GM12878 (cell line): ENCODE data around the gene OSTC. TPM values are rescaled to one million over a fixed set of nuclear protein-coding genes. Genes with fewer than 3 reads are reported as not detected.

Experiments used
- ATAC-seq: fragments of 200-7000 bp; cut with Tn5 transposase; 3 replicates; pipeline ENCODE4 v1.9.1; 2020; ENCODE audit warnings: mild to moderate bottlenecking, moderate library complexity
- BruUV-seq: library from RNA; stranded (reverse); fragments of 400-500 nt; replicated peaks from 2 replicates; lab custom pipeline; 2021; lab: Mats Ljungman, UMichigan
- CTCF ChIA-PET: fragments of 300-600 bp; sonication (Branson Sonifier 250); formaldehyde crosslinking; extraction: SDS; loops from one replicate; lab custom pipeline; 2021; ENCODE audit warnings: inconsistent platforms; lab: Yijun Ruan, JAX
- POLR2A ChIA-PET: fragments of 350-600 bp; formaldehyde crosslinking; extraction: SDS; loops from one replicate; lab custom pipeline; 2021; ENCODE audit warnings: inconsistent platforms; lab: Charles Lee
- RAD21 ChIA-PET: fragments of 300-600 bp; sonication (Branson Sonifier 250); formaldehyde crosslinking; loops from one replicate; lab custom pipeline; 2023; ENCODE audit warnings: antibody characterized with exemption; ENCODE audit not compliant: unreplicated experiment; lab: Charles Lee
- SMC1A ChIA-PET: fragments of 300-600 bp; sonication (Branson Sonifier 250); formaldehyde crosslinking; loops from one replicate; lab custom pipeline; 2023; ENCODE audit not compliant: unreplicated experiment, uncharacterized antibody; lab: Charles Lee
- DNase-seq: peaks from one replicate; pipeline ENCODE4 v3.0.0-alpha.2; 2011; ENCODE audit warnings: low read depth, low spot score
- FAIRE-seq: peaks from 3 replicates; lab custom pipeline; 2011; peaks lifted over from hg19 to GRCh38; lab: Jason Lieb, UNC
- H2AFZ ChIP-seq: 2 replicates; pipeline ENCODE4 v1.6.0; 2011; ENCODE audit warnings: low read depth, low read length, control low read depth; ENCODE audit not compliant: control insufficient read depth
- H3K27ac ChIP-seq: 2 replicates; pipeline ENCODE4 v1.5.1; 2011; ENCODE audit warnings: control low read depth; ENCODE audit not compliant: control insufficient read depth, insufficient read depth
- H3K27me3 ChIP-seq, 2 experiments: replicated peaks in 1 of 2; 2 replicates each; pipeline versions ENCODE4 v1.6.0 to v1.6.1; 2011; ENCODE audit warnings: low read length in 1 of 2; ENCODE audit not compliant: control insufficient read depth in 2 of 2, insufficient read depth in 2 of 2
- H3K36me3 ChIP-seq, 2 experiments: 2 replicates each; pipeline ENCODE4 v1.5.1; 2011; ENCODE audit warnings: low read length in 1 of 2; ENCODE audit not compliant: control insufficient read depth in 2 of 2, insufficient read depth in 2 of 2
- H3K4me1 ChIP-seq: 2 replicates; pipeline ENCODE4 v1.6.1; 2011; ENCODE audit warnings: mild to moderate bottlenecking, low read length, moderate library complexity, mixed read lengths; ENCODE audit not compliant: control insufficient read depth, insufficient read depth
- H3K4me2 ChIP-seq: 2 replicates; pipeline ENCODE4 v1.6.0; 2011; ENCODE audit warnings: control low read depth; ENCODE audit not compliant: control insufficient read depth, insufficient read depth
- H3K4me3 ChIP-seq: fragments of 200-600 bp; sonication (generic); 2 replicates; pipeline ENCODE4 v1.5.1; 2016
- H3K79me2 ChIP-seq: 2 replicates; pipeline ENCODE4 v1.6.0; 2011; ENCODE audit warnings: low read length; ENCODE audit not compliant: control insufficient read depth, insufficient read depth
- H3K9ac ChIP-seq: 2 replicates; pipeline ENCODE4 v1.8.0; 2011; ENCODE audit warnings: low read length, control low read depth, mixed read lengths; ENCODE audit not compliant: control insufficient read depth, insufficient read depth
- H3K9me3 ChIP-seq: replicated peaks from 3 replicates; pipeline ENCODE4 v1.5.1; 2011; ENCODE audit warnings: mild to moderate bottlenecking, low read length; ENCODE audit not compliant: control insufficient read depth, insufficient read depth
- H4K20me1 ChIP-seq: 2 replicates; pipeline ENCODE4 v1.6.0; 2011; ENCODE audit not compliant: control insufficient read depth, insufficient read depth
- BACH1 ChIP-seq: fragments of 450-650 bp; IDR thresholded peaks from 2 replicates; pipeline ENCODE4 v1.6.1; 2017; ENCODE audit warnings: mild to moderate bottlenecking, borderline replicate concordance
- CHD4 ChIP-seq: fragments of 200-600 bp; sonication (generic); IDR thresholded peaks from 2 replicates; pipeline ENCODE4 v1.6.1; 2016; ENCODE audit warnings: mild to moderate bottlenecking
- POLR2AphosphoS5 ChIP-seq: IDR thresholded peaks from 2 replicates; pipeline ENCODE4 v1.6.1; 2011; ENCODE audit warnings: mild to moderate bottlenecking, low read length, inconsistent platforms
- SMC3 ChIP-seq: IDR thresholded peaks from 2 replicates; pipeline ENCODE4 v1.6.1; 2011; ENCODE audit warnings: low read length, improper control_type of control experiment, borderline replicate concordance
- WGBS: methylation state at CpG from one replicate; pipeline ENCODE4 v1.1.6; 2016; ENCODE audit warnings: low lambda C conversion rate; ENCODE audit not compliant: insufficient replicate concordance, insufficient coverage; ENCODE audit errors: missing lambda C conversion rate; 5-methylcytosine and 5-hydroxymethylcytosine counted together
- in situ Hi-C: fragments of 300-500 bp; cut with MboI; formaldehyde crosslinking; loops from 9 replicates; pipeline ENCODE4 v1.14.3; 2018; ENCODE audit warnings: mixed read lengths
- intact Hi-C: fragments of 100-400 bp; cut with micrococcal nuclease; formaldehyde crosslinking; loops from one replicate; pipeline ENCODE4 v1.14.2; 2022; ENCODE audit not compliant: unreplicated experiment
- polyA plus RNA-seq, 11 experiments: library from polyadenylated mRNA; depleted of rRNA in 4 of 11; unstranded in 6 of 11; stranded (reverse) in 5 of 11; fragments of >200 nt; fragmentation: Nextera tagmentation in 4 of 11; fragmentation: Illumina TruSeq in 1 of 11; extraction: Ambion mirVana in 4 of 11; extraction: Trizol in 1 of 11; gene quantifications; 1 replicate in 1 of 11; 2 replicates in 10 of 11; pipeline versions ENCODE4 v1.2.1 to v1.2.3, GENCODE V29; 2011 to 2016; ENCODE audit warnings: inconsistent platforms in 2 of 11, missing spikeins in 2 of 11, low read depth in 1 of 11
- total RNA-seq, 4 experiments: library from RNA; depleted of rRNA in 3 of 4; stranded (reverse); fragments of >200 nt in 3 of 4; fragmentation: Illumina TruSeq in 1 of 4; extraction: Trizol in 1 of 4; gene quantifications; 2 replicates each; pipeline versions ENCODE4 v1.2.1 to v1.2.3, GENCODE V29; 2013 to 2021

OSTC gene
- total and polyA plus RNA-seq, 10 of the 15 experiments (the other 5 are each of a cell fraction or from before 2014, with no cell fraction given), result 106 to 681 (median 181) TPM

- H3K79me2 ChIP-seq, result peaks cover 48% of the 10 kb centered on the region
- ChIA-PET POLR2A (interaction anchor here (1.3 to 1.5 kb wide), 2 partner anchors 9 to 17 kb away, joined by 3 read pairs; no protein-coding TSS in a partner anchor), SMC1A (interaction anchor here (1.7 kb wide), 1 partner anchor 24 kb away, joined by 5 read pairs; no protein-coding TSS in a partner anchor), RAD21 (no interaction called here)
- no peaks in the 10 kb centered on the region for H3K9me3 ChIP-seq
- ATAC-seq (no peak), DNase-seq (no peak), FAIRE-seq (no peak)
- H3K9ac ChIP-seq, result peak overlapping the region; percentile 42; the same call in 1 of the 2 replicates
- WGBS, result 93% methylated on average over 5 of the region's 5 CpGs
- no peaks in the 10 kb centered on the region for H3K27me3 ChIP-seq
- H3K36me3 ChIP-seq, result peaks cover 9 to 44% of the 10 kb centered on the region in 2 experiments
- peak overlapping the region; percentile 87 for H3K4me2 ChIP-seq
- peak overlapping the region; percentile 11; the same call in 1 of the 2 replicates for H3K27ac ChIP-seq
- H2AFZ ChIP-seq, result no peak overlapping the region
- H3K4me3 ChIP-seq, result peak overlapping the region; percentile 92
- peaks cover 8% of the 10 kb centered on the region; the same call in 1 of the 2 replicates for H3K4me1 ChIP-seq
- H4K20me1 ChIP-seq, result peaks cover 4% of the 10 kb centered on the region; the same call in 1 of the 2 replicates
- TF ChIP-seq SMC3, result no peak
- peak; percentile 29; the same call in 1 of the 2 replicates for TF ChIP-seq BACH1
- TF ChIP-seq, all 136 proteins: peak for 1
- BruUV-seq, result no TSS peak
- intact Hi-C loops, result loop anchor here (5.0 kb wide), 1 partner anchor 1574 kb away; the partner anchor contains the start of gene ELOVL6
- CTCF ChIA-PET, result interaction anchor here (0.9 to 1.0 kb wide), 2 partner anchors 16 to 604 kb away, joined by 3 to 4 read pairs; no protein-coding TSS in a partner anchor
- in situ Hi-C loops, result no loop called here
These were observed 27.6 kb upstream of the OSTC start for GRCh38 chr4:108622828-108623227.

DNA sequence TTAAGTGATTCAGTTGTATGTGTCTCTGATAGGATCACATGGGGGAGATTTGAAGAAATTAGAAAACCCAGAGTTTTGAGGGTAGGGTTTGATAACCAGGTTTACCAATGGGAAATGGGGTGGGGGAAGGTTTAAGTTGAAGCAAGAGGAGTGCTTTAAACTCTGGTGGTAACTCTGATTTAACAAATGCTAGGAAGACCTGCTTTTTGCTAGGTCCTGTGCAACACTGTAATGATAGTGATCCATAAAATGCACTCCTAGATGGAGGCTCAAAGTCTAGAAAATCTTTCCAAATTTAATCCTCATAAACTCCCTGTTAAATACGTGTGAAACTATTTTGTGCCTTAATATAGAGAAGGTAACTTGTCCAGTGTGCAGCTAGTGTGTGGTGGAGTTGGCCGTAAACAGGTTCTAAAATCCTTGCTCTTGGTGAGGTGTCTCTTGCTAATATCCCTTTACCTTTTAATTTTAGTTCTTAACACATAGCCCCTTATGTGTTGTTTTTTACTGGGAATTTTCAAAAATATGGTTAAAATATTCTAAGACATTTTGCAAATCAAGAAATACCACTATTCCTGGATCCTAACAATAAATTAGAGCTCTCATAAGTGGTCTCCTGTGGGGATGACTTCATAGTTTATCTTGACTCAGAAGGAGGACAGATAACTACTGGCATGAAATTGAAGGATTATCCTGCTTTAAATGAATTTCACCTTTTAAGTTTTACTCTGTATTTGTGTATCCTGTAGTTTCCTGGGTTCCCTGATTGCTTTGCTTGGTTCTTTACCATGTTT is 25.9 kb upstream of the OSTC start:
- POLR2A ChIA-PET, result interaction anchor here (1.3 to 1.5 kb wide), 2 partner anchors 8 to 15 kb away, joined by 3 read pairs; no protein-coding TSS in a partner anchor

More for the DNA sequence above, 25.9 kb upstream of the OSTC start:
- Histone ChIP-seq H3K79me2 (peaks cover 48% of the 10 kb centered on the region), H3K4me2 (peak overlapping the region; percentile 66; the same call in 1 of the 2 replicates), H3K9ac (no peak overlapping the region), H3K36me3 (peaks cover 9 to 50% of the 10 kb centered on the region in 2 experiments), H3K4me3 (peak overlapping the region; percentile 92; the same call in 1 of the 2 replicates), H3K9me3 (no peaks in the 10 kb centered on the region), H3K27ac (no peak overlapping the region), H3K4me1 (peaks cover 8% of the 10 kb centered on the region; the same call in 1 of the 2 replicates), H2AFZ (no peak overlapping the region), H3K27me3 (no peaks in the 10 kb centered on the region), H4K20me1 (peaks cover 4% of the 10 kb centered on the region; the same call in 1 of the 2 replicates)
- WGBS, result 52% methylated on average over 2 of the region's 2 CpGs
- RAD21 ChIA-PET, result no interaction called here
- FAIRE-seq (no peak), ATAC-seq (no peak), DNase-seq (no peak)
- intact Hi-C loops (loop anchor here (5.0 kb wide), 1 partner anchor 1573 kb away; the partner anchor contains the start of gene ELOVL6), in situ Hi-C loops (no loop called here)
- SMC1A ChIA-PET, result interaction anchor here (1.7 kb wide), 1 partner anchor 22 kb away, joined by 5 read pairs; no protein-coding TSS in a partner anchor
- CTCF ChIA-PET, result interaction anchor here (1.2 kb wide), 1 partner anchor 21 kb away, joined by 3 read pairs; no protein-coding TSS in a partner anchor
- BruUV-seq, result no TSS peak
- TF ChIP-seq CHD4 (no peak), POLR2AphosphoS5 (peak; percentile 8; the same call in 1 of the 2 replicates)
